HG02798 (cell line): ENCODE results near the gene PSMB11.

Experiments used
- ATAC-seq: cut with Tn5 transposase; IDR thresholded peaks from one replicate; pipeline ENCODE4 v1.9.1; 2021; ENCODE audit warnings: mild to moderate bottlenecking; ENCODE audit not compliant: unreplicated experiment, poor library complexity

The PSMB11 gene

GRCh38 chr14:23071921-23072539, 30.0 kb downstream of the PSMB11 start:
- ATAC-seq = no peak

- no peak for ATAC-seq
These were observed 32.9 kb downstream of the PSMB11 start for GRCh38 chr14:23074906-23075305.

GRCh38 chr14:23076785-23077408, 34.9 kb downstream of the PSMB11 start:
- ATAC-seq = no peak

- no peak for ATAC-seq
These were observed 36.0 kb downstream of the PSMB11 start for GRCh38 chr14:23077962-23078361.

GRCh38 chr14:23078692-23079116, 36.7 kb downstream of the PSMB11 start:
- no peak for ATAC-seq

- ATAC-seq = no peak
These were observed 37.7 kb downstream of the PSMB11 start for GRCh38 chr14:23079716-23080115.

GRCh38 chr14:23080474-23080873, 38.5 kb downstream of the PSMB11 start:
- ATAC-seq = no peak

GRCh38 chr14:23085458-23085857, 43.4 kb downstream of the PSMB11 start:
- ATAC-seq = no peak

GRCh38 chr14:23086565-23086964, 44.6 kb downstream of the PSMB11 start:
- no peak for ATAC-seq

- no peak for ATAC-seq
These were observed 47.7 kb downstream of the PSMB11 start for GRCh38 chr14:23089498-23090253.

GRCh38 chr14:23090254-23090636, 48.2 kb downstream of the PSMB11 start:
- ATAC-seq = no peak

GRCh38 chr14:23091294-23092225, 49.5 kb downstream of the PSMB11 start:
- no peak for ATAC-seq

- ATAC-seq = no peak
These were observed 51.1 kb downstream of the PSMB11 start for GRCh38 chr14:23093104-23093503.

- no peak for ATAC-seq
These were observed 51.5 kb downstream of the PSMB11 start for GRCh38 chr14:23093526-23093925.
